PC-3 (cell line): ENCODE results near the gene PIK3IP1. TPM values are rescaled to one million over a fixed set of nuclear protein-coding genes. Genes with fewer than 3 reads are reported as not detected.
"Not testable (repeated sequence)": the region's sequence is repeated elsewhere in the genome, so short reads cannot be mapped to it uniquely, and the experiment has no call there.

Experiments
- ATAC-seq: fragments of 200-7000 bp; cut with Tn5 transposase; 2 replicates; pipeline ENCODE4 v1.9.1; 2020; ENCODE audit warnings: mild to moderate bottlenecking, moderate library complexity
- BruUV-seq: library from RNA; stranded (reverse); fragments of 400-500 nt; replicated peaks from 2 replicates; lab custom pipeline; 2021; lab: Mats Ljungman, UMichigan
- CTCF ChIA-PET: fragments of 300-600 bp; sonication (Branson Sonifier 250); formaldehyde crosslinking; loops from one replicate; lab custom pipeline; 2022; ENCODE audit warnings: antibody characterized with exemption; lab: Charles Lee
- POLR2A ChIA-PET: fragments of 300-600 bp; sonication (Branson Sonifier 250); formaldehyde crosslinking; loops from one replicate; lab custom pipeline; 2022; ENCODE audit warnings: antibody characterized with exemption; ENCODE audit not compliant: unreplicated experiment; lab: Charles Lee
- DNase-seq: peaks from one replicate; pipeline ENCODE4 v3.0.0-alpha.2; 2015
- H2AFZ ChIP-seq: fragments of 300-600 bp; sonication (generic); 2 replicates; pipeline ENCODE4 v1.6.0; 2016; ENCODE audit warnings: antibody characterized with exemption, low read length
- H3F3A ChIP-seq: fragments of 300-600 bp; sonication (generic); one replicate; pipeline ENCODE4 v1.6.0; 2017; ENCODE audit warnings: antibody characterized with exemption, low read length, control low read depth, mild to moderate bottlenecking; ENCODE audit not compliant: unreplicated experiment
- H3K27ac ChIP-seq: fragments of 300-600 bp; sonication (generic); 2 replicates; pipeline ENCODE4 v1.5.1; 2016; ENCODE audit warnings: mild to moderate bottlenecking, low read length
- H3K27me3 ChIP-seq: fragments of 300-600 bp; sonication (generic); 2 replicates; pipeline ENCODE4 v1.6.1; 2016; ENCODE audit warnings: low read length, mixed read lengths
- H3K36me3 ChIP-seq: fragments of 300-600 bp; sonication (generic); 2 replicates; pipeline ENCODE4 v1.6.1; 2016; ENCODE audit warnings: low read depth, mixed run types, low read length, mixed read lengths
- H3K4me1 ChIP-seq: fragments of 300-600 bp; sonication (generic); 2 replicates; pipeline ENCODE4 v1.5.1; 2016; ENCODE audit warnings: low read length; ENCODE audit not compliant: insufficient read depth
- H3K4me2 ChIP-seq: fragments of 300-600 bp; sonication (generic); 2 replicates; pipeline ENCODE4 v1.6.0; 2016; ENCODE audit warnings: low read length
- H3K4me3 ChIP-seq: fragments of 300-600 bp; sonication (generic); 2 replicates; pipeline ENCODE4 v1.5.1; 2016; ENCODE audit warnings: mild to moderate bottlenecking, low read length, mixed read lengths
- H3K79me2 ChIP-seq: fragments of 300-600 bp; sonication (generic); 2 replicates; pipeline ENCODE4 v1.6.1; 2017; ENCODE audit warnings: low read length, mixed read lengths
- H3K9ac ChIP-seq: fragments of 300-600 bp; sonication (generic); 2 replicates; pipeline ENCODE4 v1.6.0; 2016; ENCODE audit warnings: mild to moderate bottlenecking, low read length
- H3K9me2 ChIP-seq: fragments of 300-600 bp; sonication (generic); replicated peaks from 2 replicates; pipeline ENCODE4 v1.6.1; 2016; ENCODE audit warnings: mixed run types, low read length, mixed read lengths
- H3K9me3 ChIP-seq: fragments of 300-600 bp; sonication (generic); 2 replicates; pipeline ENCODE4 v1.6.1; 2016; ENCODE audit warnings: low read length, mixed read lengths
- H4K20me1 ChIP-seq: fragments of 300-600 bp; sonication (generic); 2 replicates; pipeline ENCODE4 v1.6.1; 2016; ENCODE audit warnings: low read length, mixed read lengths
- CTCF ChIP-seq: fragments of 300-600 bp; sonication (generic); conservative IDR thresholded peaks from 2 replicates; pipeline ENCODE4 v1.5.1; 2017; ENCODE audit warnings: antibody characterized with exemption, low read depth, mild to moderate bottlenecking, low read length
- EZH2 ChIP-seq: fragments of 300-600 bp; sonication (generic); IDR thresholded peaks from one replicate; pipeline ENCODE4 v1.6.1; 2017; ENCODE audit warnings: antibody characterized with exemption, mild to moderate bottlenecking, low read length; ENCODE audit not compliant: unreplicated experiment
- EZH2phosphoT487 ChIP-seq: fragments of 300-600 bp; sonication (generic); IDR thresholded peaks from 2 replicates; pipeline ENCODE4 v1.6.1; 2018; ENCODE audit warnings: mild to moderate bottlenecking, antibody characterized with exemption, low read length, borderline replicate concordance
- intact Hi-C: fragments of 100-400 bp; cut with micrococcal nuclease; formaldehyde crosslinking; loops from 2 replicates; pipeline ENCODE4 v1.9.0; 2023
- total RNA-seq: library from RNA; depleted of rRNA; stranded (reverse); fragments of >200 nt; gene quantifications from 2 replicates; pipeline ENCODE4 v1.2.3, GENCODE V29; 2014

Gene PIK3IP1
- total RNA-seq, 1 experiment from 2014 or later = 1.9 TPM

- Histone ChIP-seq H3K27me3 (no peaks in the 10 kb centered on the region), H3K4me1 (peaks cover 15% of the 10 kb centered on the region), H3K27ac (no peak overlapping the region), H3K36me3 (no peaks in the 10 kb centered on the region), H3K4me3 (peak overlapping the region; percentile 55), H3F3A (no peaks in the 10 kb centered on the region), H3K79me2 (no peaks in the 10 kb centered on the region), H3K9ac (no peak overlapping the region), H2AFZ (no peak overlapping the region), H4K20me1 (no peaks in the 10 kb centered on the region), H3K9me3 (no peaks in the 10 kb centered on the region), H3K9me2 (no peaks in the 10 kb centered on the region), H3K4me2 (peak overlapping the region; percentile 64)
- intact Hi-C loops = loop anchor here (2.0 kb wide), 1 partner anchor 25 kb away; no protein-coding TSS in a partner anchor
- ATAC-seq (peak; percentile 82), DNase-seq (peak; percentile 52)
- CTCF ChIA-PET = interaction anchor here (0.6 kb wide), 1 partner anchor 173 kb away, joined by 9 read pairs; no protein-coding TSS in a partner anchor
- BruUV-seq = no TSS peak
- POLR2A ChIA-PET = no interaction called here
- TF ChIP-seq EZH2phosphoT487 (no peak), EZH2 (no peak), CTCF (no peak)
These were observed 44.0 kb downstream of the PIK3IP1 start for GRCh38 chr22:31248138-31248745.

- intact Hi-C loops = loop anchor here (2.0 kb wide), 1 partner anchor 25 kb away; no protein-coding TSS in a partner anchor
- no TSS peak for BruUV-seq
- Histone ChIP-seq H3F3A (no peaks in the 10 kb centered on the region), H3K4me1 (peaks cover 19% of the 10 kb centered on the region), H3K79me2 (no peaks in the 10 kb centered on the region), H4K20me1 (no peaks in the 10 kb centered on the region), H3K4me2 (peak overlapping the region; percentile 64), H2AFZ (no peak overlapping the region), H3K9me2 (no peaks in the 10 kb centered on the region), H3K27me3 (no peaks in the 10 kb centered on the region), H3K27ac (no peak overlapping the region), H3K36me3 (no peaks in the 10 kb centered on the region), H3K9me3 (no peaks in the 10 kb centered on the region), H3K9ac (no peak overlapping the region), H3K4me3 (no peak overlapping the region)
- TF ChIP-seq CTCF = no peak
- TF ChIP-seq EZH2phosphoT487 = no peak
- TF ChIP-seq EZH2 = no peak
- no peak for DNase-seq
- no peak for ATAC-seq
- CTCF ChIA-PET = no interaction called here
- POLR2A ChIA-PET = no interaction called here
These were observed 44.6 kb downstream of the PIK3IP1 start for GRCh38 chr22:31247726-31248125.

GRCh38 chr22:31246687-31247086 is 45.6 kb downstream of the PIK3IP1 start:
- POLR2A ChIA-PET = interaction anchor here (0.6 kb wide), 1 partner anchor 76 kb away, joined by 8 read pairs; no protein-coding TSS in a partner anchor
- no peaks in the 10 kb centered on the region for H4K20me1 ChIP-seq
- H3K4me2 ChIP-seq = no peak overlapping the region
- intact Hi-C loops = no loop called here
- H3F3A ChIP-seq = no peaks in the 10 kb centered on the region
- DNase-seq (no peak), ATAC-seq (no peak)
- CTCF ChIA-PET = no interaction called here
- H3K27ac ChIP-seq = no peak overlapping the region
- H3K4me3 ChIP-seq = no peak overlapping the region
- H2AFZ ChIP-seq = no peak overlapping the region
- no peaks in the 10 kb centered on the region for H3K9me3 ChIP-seq
- H3K27me3 ChIP-seq = no peaks in the 10 kb centered on the region
- H3K4me1 ChIP-seq = peaks cover 24% of the 10 kb centered on the region
- H3K36me3 ChIP-seq = no peaks in the 10 kb centered on the region
- no peaks in the 10 kb centered on the region for H3K79me2 ChIP-seq
- H3K9ac ChIP-seq = no peak overlapping the region
- H3K9me2 ChIP-seq = no peaks in the 10 kb centered on the region
- BruUV-seq = no TSS peak
- TF ChIP-seq CTCF = no peak
- TF ChIP-seq EZH2 = no peak
- no peak for TF ChIP-seq EZH2phosphoT487

GRCh38 chr22:31245998-31246397 is 46.3 kb downstream of the PIK3IP1 start:
- DNase-seq, ATAC-seq, H3K36me3 ChIP-seq, intact Hi-C loops, H4K20me1 ChIP-seq, H3K9me2 ChIP-seq, H3K9me3 ChIP-seq, H3K4me2 ChIP-seq, H3F3A ChIP-seq, POLR2A ChIA-PET, H2AFZ ChIP-seq, H3K27ac ChIP-seq, CTCF ChIA-PET, H3K79me2 ChIP-seq, BruUV-seq, H3K9ac ChIP-seq, H3K4me3 ChIP-seq, H3K27me3 ChIP-seq: not testable (repeated sequence)
- H3K4me1 ChIP-seq = peaks cover 24% of the 10 kb centered on the region
